HFFc6 (cell line): ENCODE data around the gene COX7A2L. TPM values are rescaled to one million over a fixed set of nuclear protein-coding genes. Genes with fewer than 3 reads are reported as not detected.
"Not testable (repeated sequence)": the region's sequence is repeated elsewhere in the genome, so short reads cannot be mapped to it uniquely, and the experiment has no call there.

Source experiments
- DNase-seq: peaks from one replicate; pipeline ENCODE4 v3.0.0-alpha.2; 2018
- H3K27ac Mint-ChIP-seq: 2 replicates; pipeline ENCODE4 v1.8.0; 2020; ENCODE audit warnings: mild to moderate bottlenecking, mixed read lengths
- H3K27me3 Mint-ChIP-seq: 2 replicates; pipeline ENCODE4 v1.8.0; 2021; ENCODE audit warnings: mild to moderate bottlenecking, moderate library complexity, mixed read lengths; ENCODE audit not compliant: insufficient read depth
- H3K36me3 Mint-ChIP-seq: 2 replicates; pipeline ENCODE4 v1.8.0; 2021; ENCODE audit warnings: low read depth, mixed read lengths
- H3K4me1 Mint-ChIP-seq: 2 replicates; pipeline ENCODE4 v1.8.0; 2020; ENCODE audit warnings: low read depth, mixed read lengths
- H3K4me3 Mint-ChIP-seq: 2 replicates; pipeline ENCODE4 v1.8.0; 2020; ENCODE audit warnings: mild to moderate bottlenecking, moderate library complexity, mixed read lengths
- H3K9me3 Mint-ChIP-seq: 2 replicates; pipeline ENCODE4 v1.8.0; 2020; ENCODE audit warnings: mild to moderate bottlenecking, mixed read lengths
- CTCF ChIP-seq: fragments of 200-600 bp; sonication (generic); IDR thresholded peaks from 2 replicates; pipeline ENCODE4 v1.5.0; 2021; ENCODE audit warnings: antibody characterized with exemption, mild to moderate bottlenecking
- total RNA-seq, 6 experiments: library from RNA; stranded (reverse); fragmentation: NEBNext Ultra II Directional; extraction: Animal tissue kit (Norgen Biotek cat#: 25700); gene quantifications; 2 replicates in 1 of 6; 3 replicates in 5 of 6; pipeline ENCODE4 v1.2.3, GENCODE V29; 2021

Gene COX7A2L
- total RNA-seq, 6 experiments from 2014 or later: 118 to 130 (median 125) TPM

GRCh38 chr2:42336361-42336965 lies 24.6 kb downstream of the COX7A2L start:
- peaks cover 7% of the 10 kb centered on the region for H3K27me3 Mint-ChIP-seq
- H3K27ac Mint-ChIP-seq: no peak overlapping the region; the same call in 1 of the 2 replicates
- H3K36me3 Mint-ChIP-seq: peaks cover 74% of the 10 kb centered on the region
- H3K4me1 Mint-ChIP-seq: peaks cover 14% of the 10 kb centered on the region
- DNase-seq: no peak
- no peak for TF ChIP-seq CTCF
- no peak overlapping the region for H3K4me3 Mint-ChIP-seq
- H3K9me3 Mint-ChIP-seq: no peaks in the 10 kb centered on the region

GRCh38 chr2:42335514-42336104 lies 25.4 kb downstream of the COX7A2L start:
- no peak for DNase-seq
- H3K4me3 Mint-ChIP-seq: no peak overlapping the region
- peaks cover 67% of the 10 kb centered on the region for H3K36me3 Mint-ChIP-seq
- no peak for TF ChIP-seq CTCF
- H3K4me1 Mint-ChIP-seq: peaks cover 11% of the 10 kb centered on the region; the same call in 1 of the 2 replicates
- H3K27ac Mint-ChIP-seq: no peak overlapping the region
- H3K9me3 Mint-ChIP-seq: no peaks in the 10 kb centered on the region
- H3K27me3 Mint-ChIP-seq: peaks cover 7% of the 10 kb centered on the region

- peaks cover 60% of the 10 kb centered on the region for H3K36me3 Mint-ChIP-seq
Measured at GRCh38 chr2:42334865-42335264, 26.2 kb downstream of the COX7A2L start.

GRCh38 chr2:42334220-42334619 lies 26.8 kb downstream of the COX7A2L start:
- no peak for TF ChIP-seq CTCF
- Mint-ChIP-seq H3K27me3 (peaks cover 7% of the 10 kb centered on the region), H3K4me1 (peaks cover 11% of the 10 kb centered on the region; the same call in 1 of the 2 replicates), H3K27ac (no peak overlapping the region), H3K36me3 (peaks cover 61% of the 10 kb centered on the region), H3K4me3 (no peak overlapping the region), H3K9me3 (no peaks in the 10 kb centered on the region)
- DNase-seq: no peak

More at GRCh38 chr2:42334865-42335264, 26.2 kb downstream of the COX7A2L start:
- not testable (repeated sequence) for H3K9me3 Mint-ChIP-seq, H3K27me3 Mint-ChIP-seq, H3K27ac Mint-ChIP-seq, H3K4me3 Mint-ChIP-seq, DNase-seq
- H3K4me1 Mint-ChIP-seq: peaks cover 11% of the 10 kb centered on the region; the same call in 1 of the 2 replicates

GRCh38 chr2:42333579-42333978 lies 27.4 kb downstream of the COX7A2L start:
- H3K9me3 Mint-ChIP-seq: no peaks in the 10 kb centered on the region
- no peak overlapping the region; the same call in 1 of the 2 replicates for H3K27ac Mint-ChIP-seq
- H3K4me3 Mint-ChIP-seq: no peak overlapping the region
- peaks cover 11% of the 10 kb centered on the region; the same call in 1 of the 2 replicates for H3K4me1 Mint-ChIP-seq
- peaks cover 5% of the 10 kb centered on the region for H3K27me3 Mint-ChIP-seq
- no peak for DNase-seq
- peaks cover 57% of the 10 kb centered on the region for H3K36me3 Mint-ChIP-seq
- no peak for TF ChIP-seq CTCF

- no peaks in the 10 kb centered on the region for H3K27me3 Mint-ChIP-seq
- no peaks in the 10 kb centered on the region for H3K9me3 Mint-ChIP-seq
- peaks cover 47% of the 10 kb centered on the region for H3K36me3 Mint-ChIP-seq
- peaks cover 11% of the 10 kb centered on the region; the same call in 1 of the 2 replicates for H3K4me1 Mint-ChIP-seq
- H3K4me3 Mint-ChIP-seq: no peak overlapping the region
- no peak overlapping the region for H3K27ac Mint-ChIP-seq
- no peak for DNase-seq
- no peak for TF ChIP-seq CTCF
Measured at GRCh38 chr2:42332575-42332974, 28.4 kb downstream of the COX7A2L start.
